ENCODE results near the gene LRBA.

- TF ChIP-seq ZNF423 (CRISPR knock-in tag; IDR thresholded peaks at IDR 0.05) (no peak), STAT6 (CRISPR knock-in tag; conservative IDR thresholded peaks at IDR 0.05; ENCODE audit: low read depth) (no peak), CREB1 (CRISPR knock-in tag; IDR thresholded peaks at IDR 0.05) (no peak), ATF3 (CRISPR knock-in tag; conservative IDR thresholded peaks at IDR 0.05) (no peak), FOXJ3 (CRISPR knock-in tag; IDR thresholded peaks at IDR 0.05; ENCODE audit: borderline replicate concordance) (no peak), ZNF232 (CRISPR knock-in tag; IDR thresholded peaks at IDR 0.05) (no peak), SP1 (CRISPR knock-in tag; conservative IDR thresholded peaks at IDR 0.05) (no peak), KAT7 (CRISPR knock-in tag; IDR thresholded peaks at IDR 0.05; ENCODE audit: borderline replicate concordance) (no peak), ZNF138 (CRISPR knock-in tag; conservative IDR thresholded peaks at IDR 0.05) (no peak)
- TF ChIP-seq, protein P1, sequence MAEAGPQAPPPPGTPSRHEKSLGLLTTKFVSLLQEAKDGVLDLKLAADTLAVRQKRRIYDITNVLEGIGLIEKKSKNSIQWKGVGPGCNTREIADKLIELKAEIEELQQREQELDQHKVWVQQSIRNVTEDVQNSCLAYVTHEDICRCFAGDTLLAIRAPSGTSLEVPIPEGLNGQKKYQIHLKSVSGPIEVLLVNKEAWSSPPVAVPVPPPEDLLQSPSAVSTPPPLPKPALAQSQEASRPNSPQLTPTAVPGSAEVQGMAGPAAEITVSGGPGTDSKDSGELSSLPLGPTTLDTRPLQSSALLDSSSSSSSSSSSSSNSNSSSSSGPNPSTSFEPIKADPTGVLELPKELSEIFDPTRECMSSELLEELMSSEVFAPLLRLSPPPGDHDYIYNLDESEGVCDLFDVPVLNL (CRISPR knock-in tag; IDR thresholded peaks at IDR 0.05; ENCODE audit: borderline replicate concordance, low read depth): no peak
- TF ChIP-seq, protein P2, sequence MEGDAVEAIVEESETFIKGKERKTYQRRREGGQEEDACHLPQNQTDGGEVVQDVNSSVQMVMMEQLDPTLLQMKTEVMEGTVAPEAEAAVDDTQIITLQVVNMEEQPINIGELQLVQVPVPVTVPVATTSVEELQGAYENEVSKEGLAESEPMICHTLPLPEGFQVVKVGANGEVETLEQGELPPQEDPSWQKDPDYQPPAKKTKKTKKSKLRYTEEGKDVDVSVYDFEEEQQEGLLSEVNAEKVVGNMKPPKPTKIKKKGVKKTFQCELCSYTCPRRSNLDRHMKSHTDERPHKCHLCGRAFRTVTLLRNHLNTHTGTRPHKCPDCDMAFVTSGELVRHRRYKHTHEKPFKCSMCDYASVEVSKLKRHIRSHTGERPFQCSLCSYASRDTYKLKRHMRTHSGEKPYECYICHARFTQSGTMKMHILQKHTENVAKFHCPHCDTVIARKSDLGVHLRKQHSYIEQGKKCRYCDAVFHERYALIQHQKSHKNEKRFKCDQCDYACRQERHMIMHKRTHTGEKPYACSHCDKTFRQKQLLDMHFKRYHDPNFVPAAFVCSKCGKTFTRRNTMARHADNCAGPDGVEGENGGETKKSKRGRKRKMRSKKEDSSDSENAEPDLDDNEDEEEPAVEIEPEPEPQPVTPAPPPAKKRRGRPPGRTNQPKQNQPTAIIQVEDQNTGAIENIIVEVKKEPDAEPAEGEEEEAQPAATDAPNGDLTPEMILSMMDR (IDR thresholded peaks at IDR 0.05): no peak
- TF ChIP-seq, protein P3, sequence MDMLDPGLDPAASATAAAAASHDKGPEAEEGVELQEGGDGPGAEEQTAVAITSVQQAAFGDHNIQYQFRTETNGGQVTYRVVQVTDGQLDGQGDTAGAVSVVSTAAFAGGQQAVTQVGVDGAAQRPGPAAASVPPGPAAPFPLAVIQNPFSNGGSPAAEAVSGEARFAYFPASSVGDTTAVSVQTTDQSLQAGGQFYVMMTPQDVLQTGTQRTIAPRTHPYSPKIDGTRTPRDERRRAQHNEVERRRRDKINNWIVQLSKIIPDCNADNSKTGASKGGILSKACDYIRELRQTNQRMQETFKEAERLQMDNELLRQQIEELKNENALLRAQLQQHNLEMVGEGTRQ (CRISPR knock-in tag; IDR thresholded peaks at IDR 0.05): no peak
Measured at GRCh38 chr4:150765216-150765615, 249.9 kb downstream of the LRBA start.
